NCI-H1417 (cell line): Measurements from ENCODE around the gene CD2BP2.
A peak's percentile ranks its signal among the peaks of the same experiment; 100 is the strongest.

Experiments
- DNase-seq, 3 experiments: peaks; one replicate each; lab custom pipeline; 2025; lab: John Stamatoyannopoulos, UW

Gene CD2BP2

DNA sequence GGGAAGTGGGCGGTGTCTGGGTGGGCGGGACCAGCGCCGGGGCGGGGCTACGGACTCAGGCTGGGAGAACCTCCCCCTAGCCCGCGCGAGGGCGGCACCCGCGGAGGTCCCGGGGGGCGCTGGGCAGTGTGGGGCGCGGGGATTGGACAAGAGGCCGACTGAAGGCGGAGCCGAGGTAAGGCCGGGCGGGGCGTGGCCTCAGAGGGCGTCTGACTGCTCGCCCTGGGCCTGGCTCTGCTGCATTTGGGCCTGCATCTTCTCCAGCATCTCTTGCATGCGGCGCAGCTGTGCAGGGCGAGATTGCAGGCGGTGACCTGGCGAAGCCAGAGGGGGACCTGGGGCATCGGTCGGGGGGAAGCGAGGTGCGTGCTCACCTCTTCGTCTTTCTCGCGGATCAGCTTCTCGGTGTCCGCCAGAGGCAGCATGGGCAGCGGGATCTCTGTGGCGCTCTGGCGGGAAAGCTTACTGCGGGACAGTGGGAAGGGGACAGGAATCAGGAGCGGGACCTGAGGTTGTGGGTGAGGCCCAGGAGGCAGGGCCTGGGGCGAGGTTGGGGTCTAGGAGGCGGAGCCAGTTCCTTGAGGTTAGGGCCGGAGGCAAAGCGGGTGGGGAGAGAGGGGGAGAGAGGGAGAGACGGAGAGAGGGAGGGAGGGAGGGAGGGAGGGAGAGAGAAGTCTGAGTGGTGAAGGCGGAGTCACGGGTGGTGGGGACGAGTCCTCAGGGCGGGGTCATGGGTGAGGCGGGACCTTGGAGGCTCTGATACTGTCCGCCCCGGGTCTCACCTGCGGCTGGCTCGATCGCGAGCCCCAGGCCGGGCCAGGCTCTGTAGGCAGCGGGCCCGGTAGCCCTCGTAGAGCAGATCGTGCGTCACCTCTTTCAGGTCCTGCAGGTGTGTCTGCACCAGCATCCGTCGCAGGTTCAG, 23.4 kb upstream of the CD2BP2 start:
- DNase-seq: peak; percentile 95 to 98 (median 97)

DNA sequence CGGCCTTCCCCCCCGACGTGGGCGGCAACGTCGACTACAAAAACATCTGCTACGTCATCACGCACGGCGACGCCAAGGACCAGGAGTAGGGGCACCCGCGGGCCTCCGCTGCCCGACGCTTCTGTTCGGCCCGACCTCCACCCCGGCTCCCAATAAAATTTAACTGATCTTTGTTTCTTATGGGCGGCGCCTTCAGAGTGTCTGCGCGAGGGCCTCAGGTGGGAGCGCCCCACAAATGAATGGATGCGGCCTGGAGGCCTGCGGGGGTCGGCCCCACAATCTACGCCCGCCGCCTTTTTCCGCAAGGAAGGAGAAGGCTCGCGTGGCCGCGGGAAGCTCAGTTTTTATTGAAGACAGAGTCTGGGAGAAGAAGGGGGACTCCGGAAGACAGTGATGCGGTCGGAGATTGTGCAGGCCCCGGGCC, 22.7 kb upstream of the CD2BP2 start:
- peak; percentile 70 to 95 (median 82) for DNase-seq

DNA sequence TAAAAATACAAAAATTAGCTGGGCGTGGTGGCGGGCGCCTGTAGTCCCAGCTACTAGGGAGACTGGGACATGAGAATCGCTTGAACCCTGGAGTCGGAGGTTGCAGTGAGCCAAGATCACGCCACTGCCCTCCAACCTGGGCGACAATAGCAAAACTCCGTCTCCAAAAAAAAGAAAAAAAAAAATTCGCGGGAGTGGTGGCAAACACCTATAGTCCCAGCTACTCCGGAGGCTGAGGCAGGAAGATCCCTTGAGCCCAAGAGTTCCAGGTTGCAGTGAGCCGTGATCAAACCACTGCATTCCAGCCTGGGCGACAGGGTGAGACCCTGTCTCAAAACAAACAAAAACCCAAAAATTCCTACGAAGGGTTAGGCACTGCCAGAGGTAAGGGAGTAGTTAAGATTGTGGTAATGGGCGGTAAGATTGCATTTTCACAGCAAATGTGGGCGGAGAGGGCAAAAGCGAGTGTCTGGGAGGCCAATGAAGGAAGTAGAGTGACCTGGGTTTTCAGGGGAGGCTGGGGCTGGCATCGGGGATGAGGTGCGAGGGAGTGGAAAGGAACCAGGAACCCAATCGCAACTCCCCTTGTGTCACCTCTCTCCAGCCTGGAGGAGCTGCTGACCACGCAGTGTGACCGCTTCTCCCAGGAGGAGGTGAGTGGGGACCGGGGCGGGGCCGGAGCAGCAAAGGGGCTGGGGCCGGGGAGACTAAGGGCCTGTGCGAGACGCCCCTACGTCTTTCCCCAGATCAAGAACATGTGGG, 22.1 kb upstream of the CD2BP2 start:
- no peak for DNase-seq

- no peak for DNase-seq
Measured at GRCh38 chr16:30376461-30376902, 21.4 kb upstream of the CD2BP2 start.

DNA sequence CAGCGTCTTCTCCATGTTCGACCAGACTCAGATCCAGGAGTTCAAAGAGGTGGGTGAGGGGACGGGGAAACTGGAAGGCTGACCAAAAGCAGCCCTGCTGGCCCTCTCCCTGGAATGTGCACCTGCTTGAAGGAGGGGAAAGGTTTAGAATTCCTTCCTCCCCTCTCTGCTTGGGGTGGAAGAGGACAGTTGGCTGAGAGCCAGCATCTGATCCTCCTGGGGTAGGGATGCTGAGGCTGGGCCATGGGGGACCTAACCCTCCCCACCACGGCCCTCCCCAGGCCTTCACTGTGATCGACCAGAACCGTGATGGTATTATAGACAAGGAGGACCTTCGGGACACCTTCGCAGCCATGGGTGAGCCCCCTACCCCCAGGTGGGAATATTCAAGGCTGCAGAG, 20.8 kb upstream of the CD2BP2 start:
- no peak for DNase-seq

- DNase-seq: no peak
Measured at GRCh38 chr16:30374538-30374937, 19.4 kb upstream of the CD2BP2 start, which contains the start of gene MYL11. MYL11 (plus strand) TSS chr16:30374802; CDS start chr16:30374858, 56 bp downstream.

DNA sequence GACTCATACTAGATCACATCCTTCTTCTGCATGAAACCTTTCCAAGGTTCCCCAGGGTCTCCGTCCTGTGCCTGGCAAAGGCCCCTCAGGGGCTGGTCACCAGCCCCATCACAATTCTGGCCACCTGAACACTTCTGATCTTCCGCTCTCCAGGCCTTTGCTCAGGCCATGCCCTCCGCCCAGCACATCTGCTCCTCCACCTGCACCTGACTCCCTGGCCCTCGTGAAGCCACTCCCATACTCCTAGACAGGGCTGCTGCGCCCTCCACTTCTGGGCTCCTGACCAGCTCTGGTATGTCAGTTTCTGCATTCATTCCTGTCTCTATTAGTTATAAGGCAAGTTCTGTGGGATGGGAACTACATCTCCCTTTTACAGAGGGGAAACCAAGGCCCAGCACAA, 17.6 kb upstream of the CD2BP2 start:
- no peak for DNase-seq

DNA sequence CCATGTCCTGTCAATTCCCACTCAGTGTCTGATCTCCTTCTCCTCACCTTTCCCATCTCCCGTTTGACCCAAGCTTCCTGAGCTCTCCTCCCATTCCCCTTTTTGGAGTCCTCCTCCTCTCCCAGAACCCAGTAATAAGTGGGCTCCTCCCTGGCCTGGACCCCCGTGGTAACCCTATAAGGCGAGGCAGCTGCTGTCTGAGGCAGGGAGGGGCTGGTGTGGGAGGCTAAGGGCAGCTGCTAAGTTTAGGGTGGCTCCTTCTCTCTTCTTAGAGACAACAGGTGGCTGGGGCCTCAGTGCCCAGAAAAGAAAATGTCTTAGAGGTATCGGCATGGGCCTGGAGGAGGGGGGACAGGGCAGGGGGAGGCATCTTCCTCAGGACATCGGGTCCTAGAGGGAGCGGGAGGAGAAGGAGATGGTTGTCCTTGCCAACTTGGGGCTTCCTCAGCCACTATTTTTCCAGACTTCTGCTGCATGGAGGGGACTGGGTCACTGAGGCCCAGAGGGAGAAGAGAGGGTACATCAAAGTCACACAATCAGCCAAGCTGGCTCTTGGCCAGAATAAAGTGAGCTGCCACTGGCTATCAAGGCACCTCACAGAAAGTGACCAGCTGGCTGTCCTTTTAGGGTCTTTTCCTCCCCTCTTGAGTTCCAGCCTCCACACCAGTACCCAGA, 17.1 kb upstream of the CD2BP2 start:
- no peak for DNase-seq

GRCh38 chr16:30371248-30371816, 16.2 kb upstream of the CD2BP2 start:
- DNase-seq: peak in 1 of 3 experiments; percentile 30

DNA sequence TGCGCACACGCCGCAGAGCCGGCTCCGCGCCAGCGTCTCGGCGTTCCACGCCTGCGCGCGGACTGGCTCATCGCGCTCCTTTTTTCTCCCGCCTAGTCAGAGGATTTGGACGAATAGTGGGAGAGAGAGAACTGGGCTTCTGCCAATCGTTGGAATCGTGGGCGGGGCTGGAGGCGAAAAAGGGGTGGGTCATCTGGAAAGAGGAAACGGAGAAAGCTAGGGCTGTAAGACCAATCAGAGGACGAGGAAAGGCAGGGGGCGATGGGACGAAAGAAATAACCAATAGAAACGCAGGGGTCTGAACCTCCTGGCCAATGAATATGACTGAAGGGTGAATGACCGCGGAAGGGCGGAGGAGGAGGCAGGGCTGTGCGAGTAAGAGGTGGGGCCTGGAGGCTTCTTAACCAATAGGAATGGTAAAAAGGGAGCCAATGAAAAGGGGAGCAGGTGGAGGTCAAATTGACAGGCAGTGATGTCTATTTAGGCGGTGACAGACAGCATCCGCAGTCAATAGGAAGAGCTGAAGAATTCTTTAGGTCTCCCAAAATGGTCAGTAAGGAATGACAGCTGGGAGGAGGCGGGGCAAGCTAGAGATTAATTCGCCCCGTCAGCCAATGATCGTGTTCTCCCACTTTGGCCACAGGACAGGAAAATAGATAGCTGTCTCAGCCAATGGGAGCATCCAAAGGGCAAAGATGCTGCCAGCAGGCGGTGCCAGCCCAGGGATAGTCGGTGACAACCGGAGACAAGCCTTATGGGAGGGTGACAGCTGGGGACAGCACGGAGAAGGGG, 15.5 kb upstream of the CD2BP2 start, which contains the start of gene TBC1D10B:
TBC1D10B (minus strand) TSS at position 39 of the 792 bp plus-strand sequence. CDS start 311 bp downstream, outside the sequence.
- DNase-seq: peak; percentile 99 to 100 (median 100)

DNA sequence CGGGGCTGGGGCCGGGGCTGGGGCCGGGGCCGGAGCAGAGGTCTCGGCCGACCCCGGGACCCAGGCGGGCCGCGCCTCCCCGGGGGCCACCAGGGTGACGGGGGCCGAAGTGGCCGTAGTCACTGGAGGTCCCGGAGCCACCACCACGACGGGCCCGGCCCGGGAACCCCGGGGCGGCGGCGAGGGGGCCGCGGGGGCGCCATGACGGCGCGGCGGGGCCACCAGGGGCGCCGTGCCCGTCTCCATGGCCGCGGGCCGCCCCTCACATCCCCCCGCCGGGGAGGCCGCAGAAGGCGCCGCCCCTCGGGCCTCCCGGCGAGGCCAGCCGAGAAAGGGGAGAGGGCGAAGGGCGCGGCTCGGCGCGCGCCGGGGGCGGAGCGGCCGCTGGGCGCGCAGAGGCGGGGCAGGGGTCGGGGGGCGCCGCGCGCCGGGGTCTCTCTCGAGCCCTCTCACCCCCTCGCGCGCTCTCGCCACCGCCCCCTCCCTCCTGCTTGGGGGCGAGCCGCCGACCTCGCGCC, 14.9 kb upstream of the CD2BP2 start:
- DNase-seq: no peak

- DNase-seq: peak in 2 of 3 experiments; percentile 47
Measured at GRCh38 chr16:30369091-30369937, 14.2 kb upstream of the CD2BP2 start.

DNA sequence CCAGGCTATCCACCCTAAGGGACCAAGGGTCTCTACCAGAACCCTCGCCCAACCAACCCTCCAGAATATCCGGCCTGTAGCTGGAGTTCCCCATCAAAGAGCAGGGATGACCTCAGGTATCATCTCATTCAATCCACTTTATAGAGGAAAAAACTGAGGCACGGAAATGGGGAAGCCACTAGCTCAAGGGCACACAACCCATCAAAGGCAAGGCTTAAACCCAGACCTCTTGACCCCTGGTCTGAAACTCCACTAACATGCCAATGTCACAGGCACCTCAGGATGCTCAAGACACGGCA, 13.6 kb upstream of the CD2BP2 start:
- DNase-seq: no peak

GRCh38 chr16:30368122-30368791, 13.1 kb upstream of the CD2BP2 start:
- peak in 1 of 3 experiments; percentile 30 for DNase-seq

- DNase-seq: no peak
Measured at GRCh38 chr16:30367349-30368009, 12.4 kb upstream of the CD2BP2 start.

- DNase-seq: no peak
Measured at GRCh38 chr16:30366511-30366910, 11.4 kb upstream of the CD2BP2 start.

GRCh38 chr16:30365200-30365599, 10.1 kb upstream of the CD2BP2 start:
- DNase-seq: no peak

DNA sequence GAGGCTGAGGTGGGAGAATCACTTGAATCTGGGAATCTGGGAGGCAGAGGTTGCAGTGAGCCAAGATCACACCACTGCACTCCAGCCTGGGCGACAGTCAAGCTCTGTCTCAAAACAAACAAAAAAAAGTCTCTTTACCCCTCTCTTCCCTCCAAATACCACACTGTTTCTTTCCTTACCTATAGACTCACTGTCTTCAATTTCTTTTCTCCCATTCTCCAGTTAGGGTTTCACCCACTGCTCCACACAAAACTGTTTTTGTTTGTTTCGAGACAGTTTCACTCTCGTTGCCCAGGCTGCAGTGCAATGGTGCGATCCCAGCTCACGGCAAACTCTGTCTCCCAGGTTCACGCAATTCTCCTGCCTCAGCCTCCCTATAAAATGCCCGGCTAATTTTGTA, 6.1 kb upstream of the CD2BP2 start:
- DNase-seq: no peak

DNA sequence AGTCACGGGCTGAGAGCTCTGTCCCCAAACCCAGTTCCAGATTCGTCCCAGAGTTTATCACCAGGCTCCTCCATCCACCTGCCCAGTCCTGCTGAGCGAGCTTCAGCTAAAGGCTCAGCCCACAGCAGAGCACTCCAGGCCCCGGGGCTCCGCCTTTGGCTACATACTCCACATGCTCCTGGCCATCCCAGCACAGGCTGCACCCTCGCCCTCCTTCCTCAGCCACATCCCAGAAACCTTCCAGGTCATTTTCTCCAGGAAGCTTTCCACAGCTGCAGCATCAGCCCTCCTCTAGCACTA, 4.7 kb upstream of the CD2BP2 start:
- DNase-seq: no peak
